GM12872 (cell line): ENCODE results near the gene TSFM.

Source experiments
- CTCF ChIP-seq: IDR thresholded peaks from 3 replicates; pipeline ENCODE4 v1.5.1; 2011; ENCODE audit warnings: low read depth, mild to moderate bottlenecking, low read length, moderate library complexity; ENCODE audit not compliant: insufficient read depth

The TSFM gene

GRCh38 chr12:57815177-57816000 lies 32.8 kb downstream of the TSFM start:
- no peak for TF ChIP-seq CTCF

- TF ChIP-seq CTCF, result no peak
These were observed 33.6 kb downstream of the TSFM start for GRCh38 chr12:57816001-57816854.

GRCh38 chr12:57816855-57817151 lies 34.2 kb downstream of the TSFM start:
- TF ChIP-seq CTCF, result no peak

GRCh38 chr12:57817261-57817989 lies 34.8 kb downstream of the TSFM start:
- TF ChIP-seq CTCF, result no peak

- TF ChIP-seq CTCF, result no peak
These were observed 39.1 kb downstream of the TSFM start for GRCh38 chr12:57821474-57822214.

- no peak for TF ChIP-seq CTCF
These were observed 40.0 kb downstream of the TSFM start for GRCh38 chr12:57822392-57823130.
